Astrocyte (in vitro differentiated cells and primary cell): ENCODE measurements around the gene MUC3A. TPM values are rescaled to one million over a fixed set of nuclear protein-coding genes. Genes with fewer than 3 reads are reported as not detected.

Experiments used
- DNase-seq: peaks from one replicate; pipeline ENCODE4 v3.0.0-alpha.2; 2010; ENCODE audit warnings: low read depth
- FAIRE-seq: peaks from 2 replicates; lab custom pipeline; 2011; peaks lifted over from hg19 to GRCh38; lab: Jason Lieb, UNC
- H2AFZ ChIP-seq: 2 replicates; pipeline ENCODE4 v1.6.0; 2012; ENCODE audit warnings: low read depth, low read length, inconsistent platforms
- H3K27ac ChIP-seq: 2 replicates; pipeline ENCODE4 v1.5.1; 2011; ENCODE audit warnings: low read depth, low read length, inconsistent platforms
- H3K27me3 ChIP-seq: 2 replicates; pipeline ENCODE4 v1.6.0; 2011; ENCODE audit warnings: low read length, inconsistent platforms; ENCODE audit not compliant: insufficient read depth
- H3K36me3 ChIP-seq: 2 replicates; pipeline ENCODE4 v1.5.1; 2011; ENCODE audit warnings: low read length, inconsistent platforms; ENCODE audit not compliant: insufficient read depth
- H3K4me1 ChIP-seq: 2 replicates; pipeline ENCODE4 v1.5.1; 2011; ENCODE audit warnings: low read length, inconsistent platforms; ENCODE audit not compliant: insufficient read depth
- H3K4me2 ChIP-seq: 2 replicates; pipeline ENCODE4 v1.6.0; 2012; ENCODE audit warnings: low read length, inconsistent platforms
- H3K4me3 ChIP-seq: 2 replicates; pipeline ENCODE4 v1.5.1; 2011; ENCODE audit warnings: low read depth, mild to moderate bottlenecking, low read length, inconsistent platforms; ENCODE audit not compliant: insufficient read depth
- H3K79me2 ChIP-seq: 2 replicates; pipeline ENCODE4 v1.6.0; 2012; ENCODE audit warnings: mild to moderate bottlenecking, low read length, inconsistent platforms; ENCODE audit not compliant: insufficient read depth
- H3K9ac ChIP-seq: 2 replicates; pipeline ENCODE4 v1.6.0; 2012; ENCODE audit warnings: mild to moderate bottlenecking, low read length, inconsistent platforms
- H3K9me3 ChIP-seq: 2 replicates; pipeline ENCODE4 v1.5.1; 2012; ENCODE audit warnings: low read depth, mild to moderate bottlenecking, low read length, inconsistent platforms; ENCODE audit not compliant: insufficient read depth
- H4K20me1 ChIP-seq: 2 replicates; pipeline ENCODE4 v1.6.0; 2012; ENCODE audit warnings: low read length, inconsistent platforms; ENCODE audit not compliant: insufficient read depth
- H3K27ac Mint-ChIP-seq: one replicate; pipeline ENCODE4 v1.8.0; 2021; ENCODE audit warnings: mild to moderate bottlenecking, mixed read lengths; ENCODE audit not compliant: unreplicated experiment
- H3K27me3 Mint-ChIP-seq: one replicate; pipeline ENCODE4 v1.8.0; 2021; ENCODE audit warnings: low read depth, mixed read lengths; ENCODE audit not compliant: unreplicated experiment
- H3K36me3 Mint-ChIP-seq: one replicate; pipeline ENCODE4 v1.8.0; 2021; ENCODE audit warnings: low read depth, mixed read lengths; ENCODE audit not compliant: unreplicated experiment
- H3K4me1 Mint-ChIP-seq: one replicate; pipeline ENCODE4 v1.8.0; 2021; ENCODE audit warnings: low read depth, mixed read lengths; ENCODE audit not compliant: unreplicated experiment
- H3K4me3 Mint-ChIP-seq: one replicate; pipeline ENCODE4 v1.8.0; 2021; ENCODE audit warnings: mild to moderate bottlenecking, moderate library complexity, mixed read lengths; ENCODE audit not compliant: unreplicated experiment
- H3K9me3 Mint-ChIP-seq: one replicate; pipeline ENCODE4 v1.8.0; 2021; ENCODE audit warnings: mild to moderate bottlenecking, mixed read lengths; ENCODE audit not compliant: unreplicated experiment
- EZH2 ChIP-seq: IDR thresholded peaks from 2 replicates; pipeline ENCODE4 v1.6.1; 2012; ENCODE audit warnings: mild to moderate bottlenecking, low read length, inconsistent platforms; ENCODE audit not compliant: insufficient read depth
- total RNA-seq: library from RNA; stranded (reverse); gene quantifications from 2 replicates; pipeline ENCODE4 v1.2.1, GENCODE V29; 2021
- TF ChIP-seq, protein P1 (sequence below): IDR thresholded peaks from 2 replicates; pipeline ENCODE4 v1.5.1; 2011; ENCODE audit warnings: low read depth, mild to moderate bottlenecking, inconsistent platforms, low read length, moderate library complexity; ENCODE audit not compliant: insufficient read depth

The MUC3A gene
- total RNA-seq, 1 donor from 2014 or later: 0.61 TPM

DNA sequence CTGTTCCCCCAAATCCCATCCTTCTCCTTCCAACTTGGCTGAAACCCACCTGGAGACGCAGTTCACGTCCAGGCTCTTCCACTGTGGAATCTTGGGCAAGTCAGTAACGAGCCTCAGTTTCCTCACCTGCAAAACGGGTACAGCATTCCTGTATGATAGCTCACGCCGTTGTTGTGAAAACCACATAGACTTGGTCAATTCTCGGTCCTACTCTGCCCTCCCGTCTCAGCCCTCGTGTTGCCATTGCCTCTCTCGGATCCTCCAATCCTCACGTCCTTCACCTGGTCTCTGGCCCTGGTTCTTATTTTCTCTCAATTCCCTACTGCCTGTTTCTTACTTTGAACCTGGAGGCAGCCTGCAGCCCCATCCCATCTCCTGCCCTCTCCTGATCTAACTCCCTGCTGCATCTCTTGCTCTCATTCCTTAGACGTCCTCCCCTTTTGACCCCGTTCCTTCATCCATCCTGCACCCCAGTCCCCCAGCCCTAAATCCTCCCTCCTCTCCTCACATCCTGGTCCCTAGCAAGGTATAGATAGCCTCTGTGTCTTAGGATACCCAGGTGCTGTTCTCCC lies 18.0 kb downstream of the MUC3A start:
- DNase-seq (no peak), FAIRE-seq (no peak)
- Mint-ChIP-seq H3K4me3 (no peak overlapping the region), H3K27me3 (peaks cover 85% of the 10 kb centered on the region), H3K9me3 (peaks cover 4% of the 10 kb centered on the region), H3K36me3 (no peaks in the 10 kb centered on the region), H3K27ac (no peak overlapping the region), H3K4me1 (peaks cover 2% of the 10 kb centered on the region)
- H3K9ac ChIP-seq: no peak overlapping the region
- peaks cover 4% of the 10 kb centered on the region for H3K4me1 ChIP-seq
- no peak for TF ChIP-seq EZH2
- TF ChIP-seq, protein P1, sequence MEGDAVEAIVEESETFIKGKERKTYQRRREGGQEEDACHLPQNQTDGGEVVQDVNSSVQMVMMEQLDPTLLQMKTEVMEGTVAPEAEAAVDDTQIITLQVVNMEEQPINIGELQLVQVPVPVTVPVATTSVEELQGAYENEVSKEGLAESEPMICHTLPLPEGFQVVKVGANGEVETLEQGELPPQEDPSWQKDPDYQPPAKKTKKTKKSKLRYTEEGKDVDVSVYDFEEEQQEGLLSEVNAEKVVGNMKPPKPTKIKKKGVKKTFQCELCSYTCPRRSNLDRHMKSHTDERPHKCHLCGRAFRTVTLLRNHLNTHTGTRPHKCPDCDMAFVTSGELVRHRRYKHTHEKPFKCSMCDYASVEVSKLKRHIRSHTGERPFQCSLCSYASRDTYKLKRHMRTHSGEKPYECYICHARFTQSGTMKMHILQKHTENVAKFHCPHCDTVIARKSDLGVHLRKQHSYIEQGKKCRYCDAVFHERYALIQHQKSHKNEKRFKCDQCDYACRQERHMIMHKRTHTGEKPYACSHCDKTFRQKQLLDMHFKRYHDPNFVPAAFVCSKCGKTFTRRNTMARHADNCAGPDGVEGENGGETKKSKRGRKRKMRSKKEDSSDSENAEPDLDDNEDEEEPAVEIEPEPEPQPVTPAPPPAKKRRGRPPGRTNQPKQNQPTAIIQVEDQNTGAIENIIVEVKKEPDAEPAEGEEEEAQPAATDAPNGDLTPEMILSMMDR: no peak
- H3K4me3 ChIP-seq: no peak overlapping the region
- H3K79me2 ChIP-seq: no peaks in the 10 kb centered on the region
- H3K9me3 ChIP-seq: no peaks in the 10 kb centered on the region
- no peaks in the 10 kb centered on the region for H4K20me1 ChIP-seq
- H3K36me3 ChIP-seq: no peaks in the 10 kb centered on the region
- no peak overlapping the region for H3K27ac ChIP-seq
- no peak overlapping the region for H3K4me2 ChIP-seq
- no peak overlapping the region for H2AFZ ChIP-seq
- peaks cover 50% of the 10 kb centered on the region for H3K27me3 ChIP-seq

DNA sequence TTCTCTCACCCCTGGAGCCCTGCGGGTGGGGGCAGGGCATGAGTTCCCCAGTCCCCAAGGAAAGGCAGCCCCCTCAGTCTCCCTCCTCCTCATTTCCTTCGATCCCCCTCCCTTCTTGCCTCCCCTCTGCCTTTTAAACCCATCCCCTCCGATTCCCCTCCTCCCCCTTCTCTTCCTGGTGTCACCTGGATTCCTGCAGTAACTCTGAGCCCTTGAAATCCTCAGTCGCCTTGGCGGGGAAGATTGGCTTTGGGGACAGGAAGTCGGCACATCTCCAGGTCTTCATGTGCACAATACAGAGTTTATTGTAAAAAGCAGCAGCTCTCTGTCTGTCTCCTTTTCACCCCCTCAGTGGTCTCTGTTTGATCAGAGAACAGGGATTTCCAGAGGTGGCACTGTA lies 18.7 kb downstream of the MUC3A start:
- peaks cover 7% of the 10 kb centered on the region for H3K9me3 Mint-ChIP-seq
- Histone ChIP-seq H3K27me3 (peaks cover 53% of the 10 kb centered on the region), H3K4me2 (no peak overlapping the region), H3K79me2 (no peaks in the 10 kb centered on the region), H2AFZ (no peak overlapping the region), H3K9ac (no peak overlapping the region), H3K4me3 (no peak overlapping the region), H4K20me1 (no peaks in the 10 kb centered on the region), H3K4me1 (peaks cover 4% of the 10 kb centered on the region), H3K27ac (no peak overlapping the region), H3K36me3 (no peaks in the 10 kb centered on the region), H3K9me3 (no peaks in the 10 kb centered on the region)
- peaks cover 85% of the 10 kb centered on the region for H3K27me3 Mint-ChIP-seq
- H3K36me3 Mint-ChIP-seq: no peaks in the 10 kb centered on the region
- TF ChIP-seq, protein P1: no peak
- no peak for TF ChIP-seq EZH2
- no peak overlapping the region for H3K4me3 Mint-ChIP-seq
- H3K27ac Mint-ChIP-seq: no peak overlapping the region
- H3K4me1 Mint-ChIP-seq: peaks cover 2% of the 10 kb centered on the region
- FAIRE-seq (no peak), DNase-seq (no peak)

DNA sequence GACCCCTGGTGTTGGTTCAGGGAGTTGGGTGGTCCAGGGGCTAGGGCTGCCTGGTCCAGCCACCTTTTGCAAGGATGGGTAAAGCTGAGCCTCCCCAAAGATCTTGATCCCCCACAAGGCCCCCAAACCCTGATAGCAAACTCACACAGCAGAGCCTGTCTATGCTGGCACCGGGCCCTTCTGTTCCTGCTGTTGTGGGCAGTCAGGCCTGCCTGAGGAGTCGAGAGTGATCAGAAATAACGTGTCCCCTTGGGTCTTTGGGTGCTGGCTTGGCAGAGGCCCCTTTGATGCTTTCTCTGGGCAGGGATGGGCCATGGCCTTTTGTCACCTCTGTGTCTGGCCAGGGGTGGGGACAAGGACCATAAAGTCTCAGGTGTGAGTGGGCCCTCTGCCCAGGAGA lies 19.3 kb downstream of the MUC3A start:
- H3K79me2 ChIP-seq: no peaks in the 10 kb centered on the region
- TF ChIP-seq, protein P1: no peak
- TF ChIP-seq EZH2: no peak
- peaks cover 81% of the 10 kb centered on the region for H3K27me3 Mint-ChIP-seq
- H3K36me3 ChIP-seq: no peaks in the 10 kb centered on the region
- H3K9me3 ChIP-seq: no peaks in the 10 kb centered on the region
- no peak for FAIRE-seq
- no peak overlapping the region for H2AFZ ChIP-seq
- no peak overlapping the region for H3K4me3 ChIP-seq
- H3K27ac Mint-ChIP-seq: no peak overlapping the region
- no peak for DNase-seq
- H3K4me1 Mint-ChIP-seq: peaks cover 2% of the 10 kb centered on the region
- peaks cover 4% of the 10 kb centered on the region for H3K4me1 ChIP-seq
- no peaks in the 10 kb centered on the region for H3K36me3 Mint-ChIP-seq
- no peak overlapping the region for H3K9ac ChIP-seq
- no peak overlapping the region for H3K4me2 ChIP-seq
- H3K27me3 ChIP-seq: peaks cover 48% of the 10 kb centered on the region
- no peaks in the 10 kb centered on the region for H4K20me1 ChIP-seq
- H3K9me3 Mint-ChIP-seq: peaks cover 9% of the 10 kb centered on the region
- no peak overlapping the region for H3K27ac ChIP-seq
- H3K4me3 Mint-ChIP-seq: no peak overlapping the region
